Fibroblast of skin of left quadriceps (primary cell): ENCODE measurements around the gene CAMP.
A peak's percentile ranks its signal among the peaks of the same experiment; 100 is the strongest.
"Not testable (repeated sequence)": the region's sequence is repeated elsewhere in the genome, so short reads cannot be mapped to it uniquely, and the experiment has no call there.

Source experiments
- DNase-seq, 2 experiments: peaks; one replicate each; pipeline ENCODE4 v3.0.0-alpha.2; 2013; ENCODE audit warnings: low read depth in 2 of 2

CAMP gene

GRCh38 chr3:48222616-48223513 is at the start of gene CAMP:
Gene CAMP, plus strand, starts transcription at chr3:48223495. Its CDS starts 17 bp downstream, at chr3:48223512.
- DNase-seq = no peak

- DNase-seq = no peak
Observed at GRCh38 chr3:48178072-48178471, 45.2 kb upstream of the CAMP start.

- DNase-seq = no peak
Observed at GRCh38 chr3:48180021-48180420, 43.3 kb upstream of the CAMP start.

- no peak for DNase-seq
Observed at GRCh38 chr3:48180531-48181253, 42.6 kb upstream of the CAMP start.

- DNase-seq = no peak
Observed at GRCh38 chr3:48184299-48184698, 39.0 kb upstream of the CAMP start.

- DNase-seq = no peak
Observed at GRCh38 chr3:48185129-48185528, 38.2 kb upstream of the CAMP start.

GRCh38 chr3:48186631-48187300 is 36.5 kb upstream of the CAMP start:
- DNase-seq = no peak

- no peak for DNase-seq
Observed at GRCh38 chr3:48187301-48187578, 36.1 kb upstream of the CAMP start.

- no peak for DNase-seq
Observed at GRCh38 chr3:48187579-48188265, 35.6 kb upstream of the CAMP start.

- DNase-seq = peak; percentile 99
Observed at GRCh38 chr3:48188266-48189201, 34.8 kb upstream of the CAMP start, which contains the start of gene CDC25A. Gene CDC25A, minus strand, starts transcription at chr3:48188417. Its CDS starts 470 bp downstream, at chr3:48187947.

GRCh38 chr3:48189321-48189720 is 34.0 kb upstream of the CAMP start:
- DNase-seq = no peak

- DNase-seq = no peak
Observed at GRCh38 chr3:48190911-48191310, 32.4 kb upstream of the CAMP start.

GRCh38 chr3:48194446-48195071 is 28.7 kb upstream of the CAMP start:
- DNase-seq = peak; percentile 32 to 42

- no peak for DNase-seq
Observed at GRCh38 chr3:48196611-48197010, 26.7 kb upstream of the CAMP start.

- DNase-seq = no peak
Observed at GRCh38 chr3:48199117-48199516, 24.2 kb upstream of the CAMP start.

GRCh38 chr3:48202632-48203031 is 20.7 kb upstream of the CAMP start:
- DNase-seq = no peak

- no peak for DNase-seq
Observed at GRCh38 chr3:48208076-48208475, 15.2 kb upstream of the CAMP start.

GRCh38 chr3:48209445-48209844 is 13.8 kb upstream of the CAMP start:
- no peak for DNase-seq

GRCh38 chr3:48210534-48210933 is 12.8 kb upstream of the CAMP start:
- not testable (repeated sequence) for DNase-seq

- DNase-seq = not testable (repeated sequence)
Observed at GRCh38 chr3:48211776-48212175, 11.5 kb upstream of the CAMP start.
